ENCODE results near the gene CAMTA1.

DNA sequence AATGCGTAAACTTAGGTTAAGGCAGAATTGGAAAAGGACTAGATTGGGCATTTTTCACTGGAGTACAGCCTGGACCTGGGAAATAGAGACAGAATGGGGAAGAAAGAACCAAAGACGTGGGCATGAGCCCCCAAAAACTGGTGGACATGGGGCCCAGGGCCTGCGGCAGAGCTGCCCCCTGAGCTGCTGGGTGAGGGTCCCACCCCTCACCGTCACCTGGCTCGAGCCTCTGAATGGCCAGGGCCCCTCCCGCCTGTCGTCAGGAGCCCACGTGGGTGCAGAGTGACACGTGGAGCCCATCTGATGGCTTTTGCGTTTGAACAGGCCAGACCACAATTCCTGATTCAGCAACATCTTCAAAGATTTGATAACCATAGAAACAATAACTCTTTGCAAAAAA, 624.9 kb downstream of the CAMTA1 start:
- no peak for TF ChIP-seq POLR2AphosphoS5 (IDR thresholded peaks at IDR 0.05; ENCODE audit: low read depth, low read length)
- no peak for TF ChIP-seq JUND (IDR thresholded peaks at IDR 0.05)
- TF ChIP-seq, protein P1, sequence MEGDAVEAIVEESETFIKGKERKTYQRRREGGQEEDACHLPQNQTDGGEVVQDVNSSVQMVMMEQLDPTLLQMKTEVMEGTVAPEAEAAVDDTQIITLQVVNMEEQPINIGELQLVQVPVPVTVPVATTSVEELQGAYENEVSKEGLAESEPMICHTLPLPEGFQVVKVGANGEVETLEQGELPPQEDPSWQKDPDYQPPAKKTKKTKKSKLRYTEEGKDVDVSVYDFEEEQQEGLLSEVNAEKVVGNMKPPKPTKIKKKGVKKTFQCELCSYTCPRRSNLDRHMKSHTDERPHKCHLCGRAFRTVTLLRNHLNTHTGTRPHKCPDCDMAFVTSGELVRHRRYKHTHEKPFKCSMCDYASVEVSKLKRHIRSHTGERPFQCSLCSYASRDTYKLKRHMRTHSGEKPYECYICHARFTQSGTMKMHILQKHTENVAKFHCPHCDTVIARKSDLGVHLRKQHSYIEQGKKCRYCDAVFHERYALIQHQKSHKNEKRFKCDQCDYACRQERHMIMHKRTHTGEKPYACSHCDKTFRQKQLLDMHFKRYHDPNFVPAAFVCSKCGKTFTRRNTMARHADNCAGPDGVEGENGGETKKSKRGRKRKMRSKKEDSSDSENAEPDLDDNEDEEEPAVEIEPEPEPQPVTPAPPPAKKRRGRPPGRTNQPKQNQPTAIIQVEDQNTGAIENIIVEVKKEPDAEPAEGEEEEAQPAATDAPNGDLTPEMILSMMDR (IDR thresholded peaks at IDR 0.05) = no peak
- no peak for TF ChIP-seq GABPA (IDR thresholded peaks at IDR 0.05; ENCODE audit: low read depth)
- no peak for TF ChIP-seq FOSL2 (IDR thresholded peaks at IDR 0.05; ENCODE audit: borderline replicate concordance, low read depth)
- no peak for TF ChIP-seq RAD21 (IDR thresholded peaks at IDR 0.05; ENCODE audit: low read length)
- no peak for TF ChIP-seq YY1 (IDR thresholded peaks at IDR 0.05; ENCODE audit: low read depth)
- no peak for TF ChIP-seq RFX5 (IDR thresholded peaks at IDR 0.05; ENCODE audit: low read length)
- TF ChIP-seq, protein P2, sequence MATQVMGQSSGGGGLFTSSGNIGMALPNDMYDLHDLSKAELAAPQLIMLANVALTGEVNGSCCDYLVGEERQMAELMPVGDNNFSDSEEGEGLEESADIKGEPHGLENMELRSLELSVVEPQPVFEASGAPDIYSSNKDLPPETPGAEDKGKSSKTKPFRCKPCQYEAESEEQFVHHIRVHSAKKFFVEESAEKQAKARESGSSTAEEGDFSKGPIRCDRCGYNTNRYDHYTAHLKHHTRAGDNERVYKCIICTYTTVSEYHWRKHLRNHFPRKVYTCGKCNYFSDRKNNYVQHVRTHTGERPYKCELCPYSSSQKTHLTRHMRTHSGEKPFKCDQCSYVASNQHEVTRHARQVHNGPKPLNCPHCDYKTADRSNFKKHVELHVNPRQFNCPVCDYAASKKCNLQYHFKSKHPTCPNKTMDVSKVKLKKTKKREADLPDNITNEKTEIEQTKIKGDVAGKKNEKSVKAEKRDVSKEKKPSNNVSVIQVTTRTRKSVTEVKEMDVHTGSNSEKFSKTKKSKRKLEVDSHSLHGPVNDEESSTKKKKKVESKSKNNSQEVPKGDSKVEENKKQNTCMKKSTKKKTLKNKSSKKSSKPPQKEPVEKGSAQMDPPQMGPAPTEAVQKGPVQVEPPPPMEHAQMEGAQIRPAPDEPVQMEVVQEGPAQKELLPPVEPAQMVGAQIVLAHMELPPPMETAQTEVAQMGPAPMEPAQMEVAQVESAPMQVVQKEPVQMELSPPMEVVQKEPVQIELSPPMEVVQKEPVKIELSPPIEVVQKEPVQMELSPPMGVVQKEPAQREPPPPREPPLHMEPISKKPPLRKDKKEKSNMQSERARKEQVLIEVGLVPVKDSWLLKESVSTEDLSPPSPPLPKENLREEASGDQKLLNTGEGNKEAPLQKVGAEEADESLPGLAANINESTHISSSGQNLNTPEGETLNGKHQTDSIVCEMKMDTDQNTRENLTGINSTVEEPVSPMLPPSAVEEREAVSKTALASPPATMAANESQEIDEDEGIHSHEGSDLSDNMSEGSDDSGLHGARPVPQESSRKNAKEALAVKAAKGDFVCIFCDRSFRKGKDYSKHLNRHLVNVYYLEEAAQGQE (IDR thresholded peaks at IDR 0.05; ENCODE audit: low read depth, low read length) = no peak
- no peak for TF ChIP-seq SMC3 (IDR thresholded peaks at IDR 0.05; ENCODE audit: low read depth, low read length)
